Suprapubic skin (tissue), 4 donors: ENCODE results near the gene ARHGEF7.

ENCODE experiments used
- EP300 ChIP-seq: sonication (generic); formaldehyde crosslinking; IDR thresholded peaks from one replicate; pipeline ENCODE4 v1.6.1; 2017; ENCODE audit warnings: antibody characterized with exemption
- POLR2A ChIP-seq, 2 donors: fragments of 450-650 bp; IDR thresholded peaks; one replicate each; pipeline ENCODE4 v1.6.1; 2017; ENCODE audit warnings: antibody characterized with exemption in 2 of 2, mild to moderate bottlenecking in 2 of 2, moderate library complexity in 2 of 2
- POLR2AphosphoS5 ChIP-seq, 3 donors: sonication (generic); formaldehyde crosslinking; IDR thresholded peaks; one replicate each; pipeline ENCODE4 v1.6.1; 2017; ENCODE audit warnings: antibody characterized with exemption in 3 of 3
- TF ChIP-seq, protein P1 (sequence below), 2 donors: fragments of 200-600 bp in 1 of 2; fragments of 450-650 bp in 1 of 2; sonication (generic) in 1 of 2; IDR thresholded peaks; one replicate each; pipeline ENCODE4 v1.5.1; 2016 to 2019; ENCODE audit warnings: antibody characterized with exemption in 2 of 2, mild to moderate bottlenecking in 1 of 2, moderate library complexity in 1 of 2

DNA sequence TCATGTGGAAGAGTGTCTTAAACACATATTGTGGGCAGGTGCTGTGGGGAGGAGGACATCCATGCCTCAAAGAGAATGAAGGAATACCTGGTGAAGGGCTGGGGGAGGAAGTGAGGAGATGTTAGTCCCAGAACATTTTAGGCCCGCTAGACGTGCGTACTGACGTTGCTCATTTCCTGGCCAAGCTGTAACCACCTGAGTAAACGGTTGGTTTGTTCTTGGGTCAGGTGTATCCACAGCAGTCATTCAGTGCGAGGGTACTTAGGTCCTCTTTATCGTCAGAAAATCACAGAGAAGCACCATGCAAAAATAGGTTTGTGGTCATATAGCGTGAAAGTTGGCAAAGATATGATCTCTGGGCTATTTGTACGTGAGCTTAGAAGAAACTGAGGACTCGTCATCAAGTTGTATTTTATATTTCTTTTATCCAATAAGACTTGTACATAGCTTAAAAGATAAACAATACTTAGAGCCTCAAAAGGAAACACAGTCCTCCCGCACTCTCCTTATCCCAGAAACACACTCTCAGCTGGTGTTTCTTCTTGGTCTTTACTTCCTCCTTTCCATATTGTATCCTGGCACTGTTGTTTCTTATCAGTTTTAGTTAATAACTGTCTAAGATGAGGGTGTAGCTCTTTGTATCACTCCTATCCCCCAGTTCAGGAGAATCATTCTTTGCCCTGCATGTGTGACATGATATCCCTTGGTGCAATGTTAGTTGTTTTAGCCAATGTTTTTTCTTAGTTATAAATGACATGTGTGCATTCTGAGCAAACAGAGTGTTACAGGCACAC lies 52.0 kb downstream of the ARHGEF7 start:
- TF ChIP-seq, protein P1, sequence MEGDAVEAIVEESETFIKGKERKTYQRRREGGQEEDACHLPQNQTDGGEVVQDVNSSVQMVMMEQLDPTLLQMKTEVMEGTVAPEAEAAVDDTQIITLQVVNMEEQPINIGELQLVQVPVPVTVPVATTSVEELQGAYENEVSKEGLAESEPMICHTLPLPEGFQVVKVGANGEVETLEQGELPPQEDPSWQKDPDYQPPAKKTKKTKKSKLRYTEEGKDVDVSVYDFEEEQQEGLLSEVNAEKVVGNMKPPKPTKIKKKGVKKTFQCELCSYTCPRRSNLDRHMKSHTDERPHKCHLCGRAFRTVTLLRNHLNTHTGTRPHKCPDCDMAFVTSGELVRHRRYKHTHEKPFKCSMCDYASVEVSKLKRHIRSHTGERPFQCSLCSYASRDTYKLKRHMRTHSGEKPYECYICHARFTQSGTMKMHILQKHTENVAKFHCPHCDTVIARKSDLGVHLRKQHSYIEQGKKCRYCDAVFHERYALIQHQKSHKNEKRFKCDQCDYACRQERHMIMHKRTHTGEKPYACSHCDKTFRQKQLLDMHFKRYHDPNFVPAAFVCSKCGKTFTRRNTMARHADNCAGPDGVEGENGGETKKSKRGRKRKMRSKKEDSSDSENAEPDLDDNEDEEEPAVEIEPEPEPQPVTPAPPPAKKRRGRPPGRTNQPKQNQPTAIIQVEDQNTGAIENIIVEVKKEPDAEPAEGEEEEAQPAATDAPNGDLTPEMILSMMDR (IDR thresholded peaks at IDR 0.05): no peak
- TF ChIP-seq POLR2AphosphoS5 (IDR thresholded peaks at IDR 0.05) (no peak), POLR2A (IDR thresholded peaks at IDR 0.05) (no peak), EP300 (no peak)
